ENCODE results near the gene ESR2.

ESR2 gene

GRCh38 chr14:64255756-64256155 is 38.4 kb downstream of the ESR2 start:
- no peaks in the 10 kb centered on the region for H4K20me1 ChIP-seq (ENCODE audit: insufficient read depth, low read length)
- H3K4me3 ChIP-seq (ENCODE audit: low read length), result no peak overlapping the region
- H3K36me3 ChIP-seq (replicated peaks; ENCODE audit: low read depth, low read length), result no peaks in the 10 kb centered on the region
- no peak for TF ChIP-seq CTCF (IDR thresholded peaks at IDR 0.05; ENCODE audit: low read depth, low read length)
- no peak for TF ChIP-seq EZH2phosphoT487 (IDR thresholded peaks at IDR 0.05; ENCODE audit: low read depth)
- H3K4me2 ChIP-seq (ENCODE audit: low read length), result no peak overlapping the region
- no peak overlapping the region for H3K27ac ChIP-seq (ENCODE audit: low read length)
- H3K9ac ChIP-seq (ENCODE audit: low read length), result no peak overlapping the region
- H2AFZ ChIP-seq (ENCODE audit: low read depth, low read length), result no peak overlapping the region
- no peaks in the 10 kb centered on the region for H3K9me3 ChIP-seq (ENCODE audit: insufficient read depth, low read length)
- H3K27me3 ChIP-seq (ENCODE audit: low read depth, low read length), result no peaks in the 10 kb centered on the region
- no peaks in the 10 kb centered on the region for H3K79me2 ChIP-seq (ENCODE audit: low read length)
- H3K4me1 ChIP-seq (ENCODE audit: low read length), result peaks cover 5% of the 10 kb centered on the region; the same call in 1 of the 2 replicates

GRCh38 chr14:64253672-64254071 is 40.5 kb downstream of the ESR2 start:
- no peak for TF ChIP-seq EZH2phosphoT487 (IDR thresholded peaks at IDR 0.05; ENCODE audit: low read depth)
- no peak for TF ChIP-seq CTCF (IDR thresholded peaks at IDR 0.05; ENCODE audit: low read depth, low read length)
- no peak overlapping the region for H3K27ac ChIP-seq (ENCODE audit: low read length)

GRCh38 chr14:64249363-64249762 is 44.8 kb downstream of the ESR2 start:
- Histone ChIP-seq H2AFZ (ENCODE audit: low read depth, low read length) (no peak overlapping the region), H3K9me3 (ENCODE audit: insufficient read depth, low read length) (no peaks in the 10 kb centered on the region), H3K4me1 (ENCODE audit: low read length) (peaks cover 5% of the 10 kb centered on the region; the same call in 1 of the 2 replicates), H3K79me2 (ENCODE audit: low read length) (no peaks in the 10 kb centered on the region), H3K27me3 (ENCODE audit: low read depth, low read length) (no peaks in the 10 kb centered on the region), H3K9ac (ENCODE audit: low read length) (no peak overlapping the region), H3K4me2 (ENCODE audit: low read length) (no peak overlapping the region), H3K27ac (ENCODE audit: low read length) (no peak overlapping the region), H3K4me3 (ENCODE audit: low read length) (no peak overlapping the region), H4K20me1 (ENCODE audit: insufficient read depth, low read length) (no peaks in the 10 kb centered on the region), H3K36me3 (replicated peaks; ENCODE audit: low read depth, low read length) (no peaks in the 10 kb centered on the region)
- TF ChIP-seq EZH2phosphoT487 (IDR thresholded peaks at IDR 0.05; ENCODE audit: low read depth) (no peak), CTCF (IDR thresholded peaks at IDR 0.05; ENCODE audit: low read depth, low read length) (no peak)

More at GRCh38 chr14:64253672-64254071, 40.5 kb downstream of the ESR2 start:
- no peak overlapping the region for H3K4me2 ChIP-seq (ENCODE audit: low read length)
- no peaks in the 10 kb centered on the region for H3K79me2 ChIP-seq (ENCODE audit: low read length)
- H3K36me3 ChIP-seq (replicated peaks; ENCODE audit: low read depth, low read length), result no peaks in the 10 kb centered on the region
- H3K9me3 ChIP-seq (ENCODE audit: insufficient read depth, low read length), result no peaks in the 10 kb centered on the region
- H3K4me1 ChIP-seq (ENCODE audit: low read length), result peaks cover 5% of the 10 kb centered on the region; the same call in 1 of the 2 replicates
- no peaks in the 10 kb centered on the region for H3K27me3 ChIP-seq (ENCODE audit: low read depth, low read length)
- no peaks in the 10 kb centered on the region for H4K20me1 ChIP-seq (ENCODE audit: insufficient read depth, low read length)
- no peak overlapping the region for H2AFZ ChIP-seq (ENCODE audit: low read depth, low read length)
- H3K9ac ChIP-seq (ENCODE audit: low read length), result no peak overlapping the region
- H3K4me3 ChIP-seq (ENCODE audit: low read length), result no peak overlapping the region

GRCh38 chr14:64248689-64249088 is 45.5 kb downstream of the ESR2 start:
- H3K9ac ChIP-seq (ENCODE audit: low read length), result no peak overlapping the region
- peaks cover 5% of the 10 kb centered on the region; the same call in 1 of the 2 replicates for H3K4me1 ChIP-seq (ENCODE audit: low read length)
- H3K27me3 ChIP-seq (ENCODE audit: low read depth, low read length), result no peaks in the 10 kb centered on the region
- H3K4me3 ChIP-seq (ENCODE audit: low read length), result no peak overlapping the region
- H4K20me1 ChIP-seq (ENCODE audit: insufficient read depth, low read length), result no peaks in the 10 kb centered on the region
- H3K4me2 ChIP-seq (ENCODE audit: low read length), result no peak overlapping the region
- no peaks in the 10 kb centered on the region for H3K79me2 ChIP-seq (ENCODE audit: low read length)
- no peaks in the 10 kb centered on the region for H3K36me3 ChIP-seq (replicated peaks; ENCODE audit: low read depth, low read length)
- H3K27ac ChIP-seq (ENCODE audit: low read length), result no peak overlapping the region
- no peaks in the 10 kb centered on the region for H3K9me3 ChIP-seq (ENCODE audit: insufficient read depth, low read length)
- no peak overlapping the region for H2AFZ ChIP-seq (ENCODE audit: low read depth, low read length)
- no peak for TF ChIP-seq CTCF (IDR thresholded peaks at IDR 0.05; ENCODE audit: low read depth, low read length)
- TF ChIP-seq EZH2phosphoT487 (IDR thresholded peaks at IDR 0.05; ENCODE audit: low read depth), result no peak

All from OCI-LY3 (cell line).